H9 (cell line): Measurements from ENCODE around the gene NHS. TPM values are rescaled to one million over a fixed set of nuclear protein-coding genes. Genes with fewer than 3 reads are reported as not detected.

Experiments
- DNase-seq: peaks from one replicate; pipeline ENCODE4 v3.0.0-alpha.2; 2017
- H2AFZ ChIP-seq: one replicate; pipeline ENCODE4 v1.6.1; 2013; ENCODE audit warnings: mild to moderate bottlenecking, low read length, control low read depth, moderate library complexity
- H2AK5ac ChIP-seq: 2 replicates; pipeline ENCODE4 v1.6.1; 2013; ENCODE audit warnings: low read length, control low read depth, mixed read lengths; ENCODE audit not compliant: insufficient read length
- H2BK120ac ChIP-seq: one replicate; pipeline ENCODE4 v1.6.1; 2013; ENCODE audit warnings: low read depth, mild to moderate bottlenecking, low read length, control low read depth, inconsistent platforms; ENCODE audit not compliant: poor library complexity, severe bottlenecking
- H2BK12ac ChIP-seq: 2 replicates; pipeline ENCODE4 v1.6.1; 2013; ENCODE audit warnings: low read length, control low read depth, mixed read lengths, low read depth; ENCODE audit not compliant: insufficient read length
- H2BK15ac ChIP-seq: 2 replicates; pipeline ENCODE4 v1.6.1; 2013; ENCODE audit warnings: low read depth, low read length, control low read depth
- H2BK20ac ChIP-seq: one replicate; pipeline ENCODE4 v1.6.1; 2013; ENCODE audit warnings: low read depth, mild to moderate bottlenecking, low read length, control low read depth, inconsistent platforms; ENCODE audit not compliant: poor library complexity, severe bottlenecking
- H2BK5ac ChIP-seq: 2 replicates; pipeline ENCODE4 v1.6.1; 2013; ENCODE audit warnings: low read length, control low read depth, mixed read lengths; ENCODE audit not compliant: insufficient read length
- H3K14ac ChIP-seq: 2 replicates; pipeline ENCODE4 v1.6.1; 2013; ENCODE audit warnings: low read length, control low read depth; ENCODE audit not compliant: insufficient read depth
- H3K18ac ChIP-seq: 2 replicates; pipeline ENCODE4 v1.6.1; 2013; ENCODE audit warnings: low read depth, mild to moderate bottlenecking, mixed read lengths, low read length, control low read depth; ENCODE audit not compliant: insufficient read length
- H3K23ac ChIP-seq: 2 replicates; pipeline ENCODE4 v1.6.1; 2013; ENCODE audit warnings: low read length, control low read depth, mixed read lengths, low read depth; ENCODE audit not compliant: insufficient read length
- H3K23me2 ChIP-seq: 2 replicates; pipeline ENCODE4 v1.6.1; 2013; ENCODE audit warnings: low read depth, mild to moderate bottlenecking, mixed read lengths, low read length, control low read depth; ENCODE audit not compliant: insufficient read length, poor library complexity, severe bottlenecking
- H3K27ac ChIP-seq: 2 replicates; pipeline ENCODE4 v1.5.1; 2013; ENCODE audit warnings: low read length, control low read depth, mixed read lengths, low read depth; ENCODE audit not compliant: insufficient read length
- H3K27me3 ChIP-seq: 2 replicates; pipeline ENCODE4 v1.6.1; 2013; ENCODE audit warnings: low read length, control low read depth, inconsistent platforms; ENCODE audit not compliant: insufficient read depth
- H3K4ac ChIP-seq: 2 replicates; pipeline ENCODE4 v1.6.1; 2013; ENCODE audit warnings: low read depth, mild to moderate bottlenecking, control low read depth, inconsistent platforms, low read length, moderate library complexity
- H3K4me1 ChIP-seq: 2 replicates; pipeline ENCODE4 v1.6.1; 2013; ENCODE audit warnings: low read length, control low read depth, inconsistent platforms; ENCODE audit not compliant: insufficient read depth
- H3K4me2 ChIP-seq: 2 replicates; pipeline ENCODE4 v1.6.1; 2013; ENCODE audit warnings: low read length, control low read depth, mixed read lengths; ENCODE audit not compliant: insufficient read length, insufficient read depth
- H3K56ac ChIP-seq: 2 replicates; pipeline ENCODE4 v1.6.1; 2013; ENCODE audit warnings: low read depth, mild to moderate bottlenecking, mixed read lengths, low read length, control low read depth; ENCODE audit not compliant: insufficient read length
- H3K79me1 ChIP-seq: 2 replicates; pipeline ENCODE4 v1.6.1; 2013; ENCODE audit warnings: low read depth, mild to moderate bottlenecking, moderate library complexity, low read length, control low read depth, inconsistent platforms; ENCODE audit not compliant: insufficient read depth, poor library complexity, severe bottlenecking
- H3K79me2 ChIP-seq: 2 replicates; pipeline ENCODE4 v1.6.1; 2013; ENCODE audit warnings: low read length, control low read depth, inconsistent platforms; ENCODE audit not compliant: insufficient read depth
- H3K9ac ChIP-seq: 2 replicates; pipeline ENCODE4 v1.6.1; 2013; ENCODE audit warnings: low read length, control low read depth, mixed read lengths; ENCODE audit not compliant: insufficient read length; ENCODE audit errors: extremely low read depth
- H3K9me3 ChIP-seq: one replicate; pipeline ENCODE4 v1.6.1; 2013; ENCODE audit warnings: low read depth, low read length, inconsistent platforms; ENCODE audit not compliant: control insufficient read depth
- H3T11ph ChIP-seq: one replicate; pipeline ENCODE4 v1.6.1; 2013; ENCODE audit warnings: mild to moderate bottlenecking, low read length, control low read depth, inconsistent platforms
- H4K20me1 ChIP-seq: one replicate; pipeline ENCODE4 v1.6.1; 2013; ENCODE audit not compliant: control insufficient read depth, insufficient read length, insufficient read depth
- H4K5ac ChIP-seq: 2 replicates; pipeline ENCODE4 v1.6.1; 2013; ENCODE audit warnings: low read depth, mild to moderate bottlenecking, mixed read lengths, low read length, control low read depth; ENCODE audit not compliant: insufficient read length
- H4K8ac ChIP-seq: replicated peaks from 2 replicates; pipeline ENCODE4 v1.6.1; 2013; ENCODE audit warnings: low read length, control low read depth, mixed read lengths, low read depth; ENCODE audit not compliant: insufficient read length
- H4K91ac ChIP-seq: 2 replicates; pipeline ENCODE4 v1.6.1; 2013; ENCODE audit warnings: low read depth, mild to moderate bottlenecking, moderate library complexity, mixed read lengths, low read length, control low read depth; ENCODE audit not compliant: insufficient read length
- H3K27ac Mint-ChIP-seq, 3 experiments: 2 replicates in 2 of 3; 3 replicates in 1 of 3; pipeline ENCODE4 v1.8.0; 2020 to 2021; ENCODE audit warnings: mixed read lengths in 3 of 3, mild to moderate bottlenecking in 1 of 3, moderate library complexity in 1 of 3
- H3K27me3 Mint-ChIP-seq: 2 replicates; pipeline ENCODE4 v1.8.0; 2021; ENCODE audit warnings: low read depth, mild to moderate bottlenecking, moderate library complexity, mixed read lengths
- H3K36me3 Mint-ChIP-seq, 3 experiments: 2 replicates in 2 of 3; 3 replicates in 1 of 3; pipeline ENCODE4 v1.8.0; 2020 to 2021; ENCODE audit warnings: low read depth in 3 of 3, mixed read lengths in 3 of 3; ENCODE audit not compliant: insufficient read depth in 1 of 3
- H3K4me1 Mint-ChIP-seq, 2 experiments: 2 replicates each; pipeline ENCODE4 v1.8.0; 2020; ENCODE audit warnings: mixed read lengths in 2 of 2
- H3K4me3 Mint-ChIP-seq, 2 experiments: 2 replicates in 1 of 2; 3 replicates in 1 of 2; pipeline ENCODE4 v1.8.0; 2020 to 2021; ENCODE audit warnings: mild to moderate bottlenecking in 2 of 2, mixed read lengths in 2 of 2, moderate library complexity in 1 of 2
- H3K9me3 Mint-ChIP-seq, 2 experiments: 2 replicates in 1 of 2; 3 replicates in 1 of 2; pipeline ENCODE4 v1.8.0; 2020; ENCODE audit warnings: mild to moderate bottlenecking in 2 of 2, mixed read lengths in 2 of 2, moderate library complexity in 1 of 2
- WGBS: extraction: QIAGEN DNeasy Blood & Tissue Kit; methylation state at CpG from one replicate; pipeline ENCODE4 v1.1.7; 2013; ENCODE audit warnings: missing lambda C conversion rate, low lambda C conversion rate, mixed read lengths; ENCODE audit not compliant: insufficient read length; ENCODE audit errors: extremely low coverage; 5-methylcytosine and 5-hydroxymethylcytosine counted together
- total RNA-seq: library from RNA; stranded (reverse); gene quantifications from 2 replicates; pipeline ENCODE4 v1.2.1, GENCODE V29; 2021
- TF ChIP-seq, protein P1 (sequence below): fragments of 200-600 bp; sonication (generic); conservative IDR thresholded peaks from 3 replicates; pipeline ENCODE4 v1.8.0; 2021; ENCODE audit warnings: antibody characterized with exemption, mild to moderate bottlenecking

The NHS gene
- total RNA-seq, 1 experiment from 2014 or later: 8.7 TPM

- Histone ChIP-seq H4K5ac (no peak overlapping the region), H3K56ac (no peak overlapping the region), H2BK15ac (no peak overlapping the region), H3K79me2 (0 out of 2 replicates have a peak, but pooled peaks cover 2% of the 10 kb centered on the region), H3K18ac (no peak overlapping the region), H4K8ac (no peak overlapping the region), H3K79me1 (no peaks in the 10 kb centered on the region), H2BK12ac (no peak overlapping the region), H2BK120ac (no peak overlapping the region), H3K27ac (no peak overlapping the region), H2AFZ (no peak overlapping the region), H3K27me3 (no peaks in the 10 kb centered on the region), H2BK5ac (no peak overlapping the region), H3K14ac (no peak overlapping the region), H3K4me2 (no peak overlapping the region), H3K23ac (no peak overlapping the region), H4K20me1 (no peaks in the 10 kb centered on the region), H3K9me3 (no peaks in the 10 kb centered on the region), H3K23me2 (no peaks in the 10 kb centered on the region), H2BK20ac (no peak overlapping the region), H3T11ph (no peak overlapping the region), H4K91ac (no peak overlapping the region), H2AK5ac (no peak overlapping the region), H3K4ac (no peak overlapping the region), H3K4me1 (peaks cover under 1% of the 10 kb centered on the region; the same call in 1 of the 2 replicates), H3K9ac (no peak overlapping the region)
- no peak for DNase-seq
- Mint-ChIP-seq H3K4me3 (no peak overlapping the region), H3K27ac (no peak overlapping the region), H3K36me3 (peaks cover 3 to 4% (median 3%) of the 10 kb centered on the region in 3 experiments; a peak in 2 of 7 replicates), H3K9me3 (peaks cover 5 to 6% of the 10 kb centered on the region in 2 experiments; a peak in 3 of 5 replicates), H3K4me1 (peaks cover under 1 to 1% of the 10 kb centered on the region in 2 experiments), H3K27me3 (peaks cover 37% of the 10 kb centered on the region)
- WGBS: no CpG with 5 or more reads among the region's 2 CpGs
- TF ChIP-seq, protein P1, sequence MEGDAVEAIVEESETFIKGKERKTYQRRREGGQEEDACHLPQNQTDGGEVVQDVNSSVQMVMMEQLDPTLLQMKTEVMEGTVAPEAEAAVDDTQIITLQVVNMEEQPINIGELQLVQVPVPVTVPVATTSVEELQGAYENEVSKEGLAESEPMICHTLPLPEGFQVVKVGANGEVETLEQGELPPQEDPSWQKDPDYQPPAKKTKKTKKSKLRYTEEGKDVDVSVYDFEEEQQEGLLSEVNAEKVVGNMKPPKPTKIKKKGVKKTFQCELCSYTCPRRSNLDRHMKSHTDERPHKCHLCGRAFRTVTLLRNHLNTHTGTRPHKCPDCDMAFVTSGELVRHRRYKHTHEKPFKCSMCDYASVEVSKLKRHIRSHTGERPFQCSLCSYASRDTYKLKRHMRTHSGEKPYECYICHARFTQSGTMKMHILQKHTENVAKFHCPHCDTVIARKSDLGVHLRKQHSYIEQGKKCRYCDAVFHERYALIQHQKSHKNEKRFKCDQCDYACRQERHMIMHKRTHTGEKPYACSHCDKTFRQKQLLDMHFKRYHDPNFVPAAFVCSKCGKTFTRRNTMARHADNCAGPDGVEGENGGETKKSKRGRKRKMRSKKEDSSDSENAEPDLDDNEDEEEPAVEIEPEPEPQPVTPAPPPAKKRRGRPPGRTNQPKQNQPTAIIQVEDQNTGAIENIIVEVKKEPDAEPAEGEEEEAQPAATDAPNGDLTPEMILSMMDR: no peak
Measured at GRCh38 chrX:17403189-17403691, 28.2 kb downstream of the NHS start.
